Panc1 (cell line): Measurements from ENCODE around the gene ZNF35. TPM values are rescaled to one million over a fixed set of nuclear protein-coding genes. Genes with fewer than 3 reads are reported as not detected.

Experiments used
- ATAC-seq: fragments of 200-7000 bp; cut with Tn5 transposase; 2 replicates; pipeline ENCODE4 v1.9.1; 2020; ENCODE audit warnings: mild to moderate bottlenecking, moderate library complexity
- BruUV-seq: library from RNA; stranded (reverse); fragments of 400-500 nt; replicated peaks from 2 replicates; lab custom pipeline; 2021; lab: Mats Ljungman, UMichigan
- CTCF ChIA-PET: fragments of 300-600 bp; sonication (Branson Sonifier 250); formaldehyde crosslinking; loops from one replicate; lab custom pipeline; 2022; ENCODE audit warnings: antibody characterized with exemption; lab: Charles Lee
- POLR2A ChIA-PET: fragments of 300-600 bp; sonication (Branson Sonifier 250); formaldehyde crosslinking; loops from one replicate; lab custom pipeline; 2022; ENCODE audit warnings: antibody characterized with exemption; lab: Charles Lee
- DNase-seq: peaks from one replicate; pipeline ENCODE4 v3.0.0-alpha.2; 2010; ENCODE audit warnings: low read depth, low spot score
- H3K27ac ChIP-seq: 2 replicates; pipeline ENCODE4 v1.5.1; 2011; ENCODE audit warnings: mild to moderate bottlenecking, low read length, inconsistent platforms
- H3K27me3 ChIP-seq: fragments of 200-500 bp; sonication (Bioruptor generic); 2 replicates; pipeline ENCODE4 v1.6.0; 2014; ENCODE audit warnings: low read length, inconsistent platforms; ENCODE audit not compliant: control insufficient read depth, insufficient read depth
- H3K36me3 ChIP-seq: fragments of 200-500 bp; sonication (Bioruptor generic); 2 replicates; pipeline ENCODE4 v1.5.1; 2014; ENCODE audit warnings: inconsistent platforms, mild to moderate bottlenecking, low read length, moderate library complexity; ENCODE audit not compliant: control insufficient read depth, insufficient read depth
- H3K4me1 ChIP-seq: 2 replicates; pipeline ENCODE4 v1.5.1; 2011; ENCODE audit warnings: inconsistent platforms, mild to moderate bottlenecking, low read length, moderate library complexity; ENCODE audit not compliant: control insufficient read depth, insufficient read depth
- H3K4me3 ChIP-seq, 2 experiments: 2 replicates each; pipeline ENCODE4 v1.5.1; 2011 to 2012; ENCODE audit warnings: low read depth in 2 of 2, low read length in 2 of 2, mild to moderate bottlenecking in 2 of 2, inconsistent platforms in 1 of 2, moderate library complexity in 1 of 2
- H3K9me3 ChIP-seq: fragments of 200-500 bp; sonication (Bioruptor generic); 2 replicates; pipeline ENCODE4 v1.5.1; 2014; ENCODE audit warnings: low read depth, mild to moderate bottlenecking, inconsistent platforms, low read length, moderate library complexity; ENCODE audit not compliant: control insufficient read depth, insufficient read depth
- POLR2AphosphoS5 ChIP-seq: IDR thresholded peaks from 2 replicates; pipeline ENCODE4 v1.6.1; 2012; ENCODE audit warnings: mild to moderate bottlenecking, low read depth, low read length, moderate library complexity
- SIN3A ChIP-seq: IDR thresholded peaks from 2 replicates; pipeline ENCODE4 v1.6.1; 2012; ENCODE audit warnings: low read depth, mild to moderate bottlenecking, low read length, moderate library complexity, borderline replicate concordance; ENCODE audit not compliant: insufficient read depth
- TCF7L2 ChIP-seq: IDR thresholded peaks from 2 replicates; pipeline ENCODE4 v1.6.1; 2011; ENCODE audit warnings: mild to moderate bottlenecking, low read depth, low read length, inconsistent platforms
- in situ Hi-C: cut with HindIII; loops from 2 replicates; pipeline ENCODE4 v1.10.0; 2016; ENCODE audit warnings: low sequenced_read_pairs, low pct_unique_long_range_greater_than_20kb
- intact Hi-C: fragments of 100-400 bp; cut with micrococcal nuclease; formaldehyde crosslinking; loops from one replicate; pipeline ENCODE4 v1.10.0; 2022; ENCODE audit not compliant: unreplicated experiment
- total RNA-seq: library from RNA; stranded (reverse); gene quantifications from one replicate; pipeline ENCODE4 v1.2.1, GENCODE V29; 2021; ENCODE audit not compliant: unreplicated experiment
- TF ChIP-seq, protein P1 (sequence below): fragments of 450-650 bp; IDR thresholded peaks from 2 replicates; pipeline ENCODE4 v1.5.1; 2017; ENCODE audit warnings: mild to moderate bottlenecking
- TF ChIP-seq, protein P2 (sequence below), 2 experiments: IDR thresholded peaks; 2 replicates each; pipeline ENCODE4 v1.6.1; 2011 to 2012; ENCODE audit warnings: low read depth in 2 of 2, control low read depth in 1 of 2, low read length in 1 of 2, mild to moderate bottlenecking in 1 of 2, moderate library complexity in 1 of 2; ENCODE audit not compliant: insufficient read depth in 1 of 2

Gene ZNF35
- total RNA-seq, 1 experiment from 2014 or later = 9.3 TPM

DNA sequence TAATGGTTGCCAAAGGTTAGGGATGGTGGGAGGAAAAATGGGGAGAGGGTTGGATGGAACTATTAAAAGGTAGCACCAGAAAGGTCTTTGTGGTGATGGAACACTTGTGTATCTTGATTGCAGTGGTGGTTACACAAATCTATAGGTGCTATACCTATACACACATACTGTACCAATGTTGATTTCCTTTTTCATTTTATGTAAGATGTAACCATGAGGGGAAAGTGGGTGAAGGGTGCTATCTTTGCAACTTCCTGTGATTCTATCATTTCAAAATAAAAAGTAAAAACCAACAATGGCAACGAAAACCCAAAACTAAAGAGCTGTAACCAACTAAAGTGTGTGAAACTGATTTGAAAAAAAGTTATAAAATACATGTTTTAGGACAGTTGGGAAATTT, 761 bp upstream of the ZNF35 start:
- no TSS peak for BruUV-seq
- ChIA-PET POLR2A (interaction anchor here (0.6 kb wide), 1 partner anchor 115 kb away, joined by 20 read pairs; no protein-coding TSS in a partner anchor), CTCF (no interaction called here)
- no peaks in the 10 kb centered on the region for H3K27me3 ChIP-seq
- in situ Hi-C loops = no loop called here
- peaks cover 9% of the 10 kb centered on the region; the same call in 1 of the 2 replicates for H3K36me3 ChIP-seq
- no peak overlapping the region for H3K4me3 ChIP-seq
- no peak for DNase-seq
- peak overlapping the region; percentile 88; the same call in 1 of the 2 replicates for H3K27ac ChIP-seq
- no peak for ATAC-seq
- H3K4me1 ChIP-seq = no peaks in the 10 kb centered on the region
- no peak for TF ChIP-seq SIN3A
- TF ChIP-seq, protein P1, sequence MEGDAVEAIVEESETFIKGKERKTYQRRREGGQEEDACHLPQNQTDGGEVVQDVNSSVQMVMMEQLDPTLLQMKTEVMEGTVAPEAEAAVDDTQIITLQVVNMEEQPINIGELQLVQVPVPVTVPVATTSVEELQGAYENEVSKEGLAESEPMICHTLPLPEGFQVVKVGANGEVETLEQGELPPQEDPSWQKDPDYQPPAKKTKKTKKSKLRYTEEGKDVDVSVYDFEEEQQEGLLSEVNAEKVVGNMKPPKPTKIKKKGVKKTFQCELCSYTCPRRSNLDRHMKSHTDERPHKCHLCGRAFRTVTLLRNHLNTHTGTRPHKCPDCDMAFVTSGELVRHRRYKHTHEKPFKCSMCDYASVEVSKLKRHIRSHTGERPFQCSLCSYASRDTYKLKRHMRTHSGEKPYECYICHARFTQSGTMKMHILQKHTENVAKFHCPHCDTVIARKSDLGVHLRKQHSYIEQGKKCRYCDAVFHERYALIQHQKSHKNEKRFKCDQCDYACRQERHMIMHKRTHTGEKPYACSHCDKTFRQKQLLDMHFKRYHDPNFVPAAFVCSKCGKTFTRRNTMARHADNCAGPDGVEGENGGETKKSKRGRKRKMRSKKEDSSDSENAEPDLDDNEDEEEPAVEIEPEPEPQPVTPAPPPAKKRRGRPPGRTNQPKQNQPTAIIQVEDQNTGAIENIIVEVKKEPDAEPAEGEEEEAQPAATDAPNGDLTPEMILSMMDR = no peak
- no peak for TF ChIP-seq POLR2AphosphoS5
- no peak for TF ChIP-seq TCF7L2
- TF ChIP-seq, protein P2, sequence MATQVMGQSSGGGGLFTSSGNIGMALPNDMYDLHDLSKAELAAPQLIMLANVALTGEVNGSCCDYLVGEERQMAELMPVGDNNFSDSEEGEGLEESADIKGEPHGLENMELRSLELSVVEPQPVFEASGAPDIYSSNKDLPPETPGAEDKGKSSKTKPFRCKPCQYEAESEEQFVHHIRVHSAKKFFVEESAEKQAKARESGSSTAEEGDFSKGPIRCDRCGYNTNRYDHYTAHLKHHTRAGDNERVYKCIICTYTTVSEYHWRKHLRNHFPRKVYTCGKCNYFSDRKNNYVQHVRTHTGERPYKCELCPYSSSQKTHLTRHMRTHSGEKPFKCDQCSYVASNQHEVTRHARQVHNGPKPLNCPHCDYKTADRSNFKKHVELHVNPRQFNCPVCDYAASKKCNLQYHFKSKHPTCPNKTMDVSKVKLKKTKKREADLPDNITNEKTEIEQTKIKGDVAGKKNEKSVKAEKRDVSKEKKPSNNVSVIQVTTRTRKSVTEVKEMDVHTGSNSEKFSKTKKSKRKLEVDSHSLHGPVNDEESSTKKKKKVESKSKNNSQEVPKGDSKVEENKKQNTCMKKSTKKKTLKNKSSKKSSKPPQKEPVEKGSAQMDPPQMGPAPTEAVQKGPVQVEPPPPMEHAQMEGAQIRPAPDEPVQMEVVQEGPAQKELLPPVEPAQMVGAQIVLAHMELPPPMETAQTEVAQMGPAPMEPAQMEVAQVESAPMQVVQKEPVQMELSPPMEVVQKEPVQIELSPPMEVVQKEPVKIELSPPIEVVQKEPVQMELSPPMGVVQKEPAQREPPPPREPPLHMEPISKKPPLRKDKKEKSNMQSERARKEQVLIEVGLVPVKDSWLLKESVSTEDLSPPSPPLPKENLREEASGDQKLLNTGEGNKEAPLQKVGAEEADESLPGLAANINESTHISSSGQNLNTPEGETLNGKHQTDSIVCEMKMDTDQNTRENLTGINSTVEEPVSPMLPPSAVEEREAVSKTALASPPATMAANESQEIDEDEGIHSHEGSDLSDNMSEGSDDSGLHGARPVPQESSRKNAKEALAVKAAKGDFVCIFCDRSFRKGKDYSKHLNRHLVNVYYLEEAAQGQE (IDR thresholded peaks at IDR 0.05; ENCODE audit: insufficient read depth in 1 of 2, low read depth in 2 of 2, low read length in 1 of 2) = no peak
- intact Hi-C loops = no loop called here
- peaks cover 37% of the 10 kb centered on the region for H3K9me3 ChIP-seq

DNA sequence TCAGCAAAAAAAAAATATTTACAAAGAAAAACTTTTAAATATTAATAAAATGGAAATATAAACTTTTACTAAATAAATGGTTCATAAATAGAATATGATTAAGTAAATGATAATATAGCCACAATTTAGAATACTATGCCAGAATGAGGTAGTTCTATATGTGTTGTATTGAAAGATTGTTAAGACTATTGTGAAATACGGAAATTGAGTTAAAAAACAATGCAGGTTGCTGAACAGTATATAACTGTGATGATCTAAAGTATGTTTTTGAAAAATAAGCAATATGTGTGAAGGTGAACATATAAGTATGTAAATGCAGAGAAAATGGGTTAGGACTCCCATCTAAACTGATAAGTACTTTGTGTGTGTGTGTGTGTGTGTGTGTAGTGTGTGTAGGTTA, 1.2 kb downstream of the ZNF35 start:
- H3K4me1 ChIP-seq = no peaks in the 10 kb centered on the region
- in situ Hi-C loops (no loop called here), intact Hi-C loops (no loop called here)
- peaks cover 17% of the 10 kb centered on the region for H3K36me3 ChIP-seq
- H3K27me3 ChIP-seq = no peaks in the 10 kb centered on the region
- H3K27ac ChIP-seq = no peak overlapping the region
- TF ChIP-seq POLR2AphosphoS5 (no peak), TCF7L2 (no peak), SIN3A (no peak)
- TF ChIP-seq, protein P1 = no peak
- TF ChIP-seq, protein P2 (IDR thresholded peaks at IDR 0.05; ENCODE audit: insufficient read depth in 1 of 2, low read depth in 2 of 2, low read length in 1 of 2) = no peak
- peaks cover 39% of the 10 kb centered on the region for H3K9me3 ChIP-seq
- DNase-seq = no peak
- H3K4me3 ChIP-seq = peak overlapping the region in 1 of 2 experiments; percentile 89; a peak in 1 of 4 replicates
- ChIA-PET POLR2A (no interaction called here), CTCF (no interaction called here)
- no TSS peak for BruUV-seq
- no peak for ATAC-seq
